ENCODE data around the gene ERO1A.
"Not testable (repeated sequence)": the region's sequence is repeated elsewhere in the genome, so short reads cannot be mapped to it uniquely, and the experiment has no call there.

The ERO1A gene

DNA sequence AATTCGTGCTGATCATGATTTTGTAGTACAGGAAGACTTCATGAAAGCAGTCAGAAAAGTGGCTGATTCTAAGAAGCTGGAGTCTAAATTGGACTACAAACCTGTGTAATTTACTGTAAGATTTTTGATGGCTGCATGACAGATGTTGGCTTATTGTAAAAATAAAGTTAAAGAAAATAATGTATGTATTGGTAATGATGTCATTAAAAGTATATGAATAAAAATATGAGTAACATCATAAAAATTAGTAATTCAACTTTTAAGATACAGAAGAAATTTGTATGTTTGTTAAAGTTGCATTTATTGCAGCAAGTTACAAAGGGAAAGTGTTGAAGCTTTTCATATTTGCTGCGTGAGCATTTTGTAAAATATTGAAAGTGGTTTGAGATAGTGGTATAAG is 32.2 kb upstream of the ERO1A start:
- DNase-seq (ENCODE audit: low read depth, low spot score); H3K36me3 ChIP-seq (ENCODE audit: control insufficient read depth, insufficient read depth, low read length); H3K27me3 ChIP-seq (ENCODE audit: control insufficient read depth, insufficient read depth, low read length); H3K9me3 ChIP-seq (ENCODE audit: control insufficient read depth, insufficient read depth, low read length); H3K4me3 ChIP-seq (ENCODE audit: low read length); H3K27ac ChIP-seq (ENCODE audit: low read length); H3K4me1 ChIP-seq (ENCODE audit: control insufficient read depth, insufficient read depth, low read length): not testable (repeated sequence)
- WGBS (ENCODE audit: insufficient coverage, insufficient read length) = no CpG with 5 or more reads among the region's 2 CpGs

DNA sequence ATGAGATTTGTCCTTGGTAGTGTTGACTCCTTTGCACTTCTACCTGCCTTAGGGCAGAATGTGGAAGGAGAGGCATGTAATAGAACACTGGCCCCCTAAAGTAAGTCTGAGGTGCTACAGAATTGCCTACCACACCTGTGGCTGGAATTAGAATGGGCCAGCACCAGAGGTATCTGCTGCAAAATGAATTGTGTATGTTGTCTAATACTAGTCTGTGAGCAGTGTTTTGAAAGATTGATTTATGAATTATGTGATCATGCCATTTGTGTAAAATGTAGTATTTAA is 28.9 kb upstream of the ERO1A start:
- Histone ChIP-seq H3K4me1 (ENCODE audit: control insufficient read depth, insufficient read depth, low read length) (peaks cover 1% of the 10 kb centered on the region; the same call in 1 of the 2 replicates), H3K27me3 (ENCODE audit: control insufficient read depth, insufficient read depth, low read length) (no peaks in the 10 kb centered on the region), H3K27ac (ENCODE audit: low read length) (no peak overlapping the region), H3K9me3 (ENCODE audit: control insufficient read depth, insufficient read depth, low read length) (no peaks in the 10 kb centered on the region), H3K36me3 (ENCODE audit: control insufficient read depth, insufficient read depth, low read length) (peaks cover 9% of the 10 kb centered on the region; the same call in 1 of the 2 replicates), H3K4me3 (ENCODE audit: low read length) (no peak overlapping the region)
- no peak for DNase-seq (ENCODE audit: low read depth, low spot score)

DNA sequence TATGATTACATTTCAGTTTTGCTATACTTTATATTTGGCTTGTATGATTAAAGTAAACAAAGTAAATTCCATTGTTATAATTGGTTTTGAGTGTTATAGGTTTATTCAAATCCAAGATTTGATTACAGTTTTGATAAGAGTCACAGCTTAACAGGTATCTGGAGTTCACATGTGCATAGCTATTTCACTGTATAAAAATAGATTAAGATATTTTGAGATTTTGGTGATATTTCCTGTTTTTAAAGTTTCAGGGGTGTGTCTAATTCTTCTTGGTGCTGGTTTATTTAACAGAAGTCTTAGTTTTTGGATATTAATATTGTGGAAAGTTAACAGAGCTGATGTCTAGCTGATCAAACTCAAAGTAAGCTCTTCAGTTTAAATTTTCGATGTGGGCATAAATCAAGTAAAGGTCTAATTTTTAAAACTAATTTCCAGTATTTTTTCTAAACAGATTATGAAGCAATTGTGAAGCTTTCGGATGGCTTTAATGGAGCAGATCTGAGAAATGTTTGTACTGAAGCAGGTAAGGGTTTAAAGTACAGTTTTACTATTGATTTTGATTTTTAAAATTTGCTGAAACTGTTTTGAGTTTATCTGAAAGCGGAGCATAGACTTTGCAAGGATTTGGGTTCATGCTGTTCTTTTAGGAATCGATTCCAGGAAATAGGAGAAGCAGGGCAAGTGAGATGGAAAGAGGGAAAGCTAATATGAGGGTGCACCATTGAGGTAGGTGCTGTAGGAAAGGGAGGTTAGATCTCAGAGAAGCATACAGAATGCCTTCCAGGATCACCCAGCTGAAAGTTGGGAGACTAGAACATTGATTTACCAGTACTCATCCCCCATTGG is 28.4 kb upstream of the ERO1A start:
- Histone ChIP-seq H3K27me3 (ENCODE audit: control insufficient read depth, insufficient read depth, low read length) (no peaks in the 10 kb centered on the region), H3K4me1 (ENCODE audit: control insufficient read depth, insufficient read depth, low read length) (no peaks in the 10 kb centered on the region), H3K36me3 (ENCODE audit: control insufficient read depth, insufficient read depth, low read length) (peaks cover 9% of the 10 kb centered on the region; the same call in 1 of the 2 replicates), H3K4me3 (ENCODE audit: low read length) (no peak overlapping the region), H3K27ac (ENCODE audit: low read length) (no peak overlapping the region), H3K9me3 (ENCODE audit: control insufficient read depth, insufficient read depth, low read length) (no peaks in the 10 kb centered on the region)
- WGBS (ENCODE audit: insufficient coverage, insufficient read length) = no CpG with 5 or more reads among the region's 4 CpGs
- no peak for DNase-seq (ENCODE audit: low read depth, low spot score)

DNA sequence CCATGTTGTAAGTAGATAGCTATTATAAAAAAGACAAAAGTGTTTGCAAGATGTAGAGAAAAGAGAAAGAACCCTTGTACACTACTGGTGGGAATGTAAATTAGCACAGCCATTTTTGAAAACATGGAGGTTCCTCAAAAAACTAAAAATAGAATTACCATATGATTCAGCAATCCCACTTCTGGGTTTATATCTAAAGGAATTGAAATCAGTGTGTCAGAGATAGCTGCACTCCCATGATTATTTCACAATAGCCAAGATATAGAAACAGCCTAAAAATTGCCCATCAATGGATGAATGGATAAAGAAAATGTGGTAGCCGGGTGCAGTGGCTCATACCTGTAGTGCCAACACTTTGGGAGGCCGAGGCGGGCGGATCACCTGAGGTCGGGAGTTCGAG is 20.8 kb upstream of the ERO1A start:
- Histone ChIP-seq H3K4me1 (ENCODE audit: control insufficient read depth, insufficient read depth, low read length) (no peaks in the 10 kb centered on the region), H3K27me3 (ENCODE audit: control insufficient read depth, insufficient read depth, low read length) (no peaks in the 10 kb centered on the region), H3K9me3 (ENCODE audit: control insufficient read depth, insufficient read depth, low read length) (no peaks in the 10 kb centered on the region), H3K36me3 (ENCODE audit: control insufficient read depth, insufficient read depth, low read length) (peaks cover 17% of the 10 kb centered on the region; the same call in 1 of the 2 replicates), H3K4me3 (ENCODE audit: low read length) (no peak overlapping the region), H3K27ac (ENCODE audit: low read length) (no peak overlapping the region)
- no CpG with 5 or more reads among the region's 6 CpGs for WGBS (ENCODE audit: insufficient coverage, insufficient read length)
- DNase-seq (ENCODE audit: low read depth, low spot score) = no peak

DNA sequence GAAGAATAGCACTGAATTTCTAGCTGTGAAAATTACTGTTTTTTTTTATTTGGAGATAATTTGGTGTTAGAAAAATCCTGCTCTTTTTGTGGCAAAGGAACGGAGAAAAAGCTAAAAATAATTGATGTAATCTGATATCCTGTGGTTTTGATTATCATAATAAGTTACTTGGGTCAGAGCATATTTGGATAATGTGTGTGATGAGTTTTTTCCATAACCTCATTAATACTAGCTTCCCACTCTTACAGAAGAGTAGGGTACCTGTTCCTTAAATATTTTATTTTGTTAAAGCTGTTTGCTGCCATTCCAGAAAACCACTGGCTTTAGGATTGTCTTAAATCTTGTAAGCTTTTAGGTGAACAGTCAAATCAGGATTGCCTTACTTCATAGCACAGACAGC is 16.3 kb upstream of the ERO1A start:
- no peak for DNase-seq (ENCODE audit: low read depth, low spot score)
- Histone ChIP-seq H3K4me3 (ENCODE audit: low read length) (no peak overlapping the region), H3K36me3 (ENCODE audit: control insufficient read depth, insufficient read depth, low read length) (peaks cover 15% of the 10 kb centered on the region; the same call in 1 of the 2 replicates), H3K27me3 (ENCODE audit: control insufficient read depth, insufficient read depth, low read length) (no peaks in the 10 kb centered on the region), H3K4me1 (ENCODE audit: control insufficient read depth, insufficient read depth, low read length) (no peaks in the 10 kb centered on the region), H3K9me3 (ENCODE audit: control insufficient read depth, insufficient read depth, low read length) (no peaks in the 10 kb centered on the region), H3K27ac (ENCODE audit: low read length) (no peak overlapping the region)
- WGBS (ENCODE audit: insufficient coverage, insufficient read length) = no CpG with 5 or more reads among the region's 1 CpG

DNA sequence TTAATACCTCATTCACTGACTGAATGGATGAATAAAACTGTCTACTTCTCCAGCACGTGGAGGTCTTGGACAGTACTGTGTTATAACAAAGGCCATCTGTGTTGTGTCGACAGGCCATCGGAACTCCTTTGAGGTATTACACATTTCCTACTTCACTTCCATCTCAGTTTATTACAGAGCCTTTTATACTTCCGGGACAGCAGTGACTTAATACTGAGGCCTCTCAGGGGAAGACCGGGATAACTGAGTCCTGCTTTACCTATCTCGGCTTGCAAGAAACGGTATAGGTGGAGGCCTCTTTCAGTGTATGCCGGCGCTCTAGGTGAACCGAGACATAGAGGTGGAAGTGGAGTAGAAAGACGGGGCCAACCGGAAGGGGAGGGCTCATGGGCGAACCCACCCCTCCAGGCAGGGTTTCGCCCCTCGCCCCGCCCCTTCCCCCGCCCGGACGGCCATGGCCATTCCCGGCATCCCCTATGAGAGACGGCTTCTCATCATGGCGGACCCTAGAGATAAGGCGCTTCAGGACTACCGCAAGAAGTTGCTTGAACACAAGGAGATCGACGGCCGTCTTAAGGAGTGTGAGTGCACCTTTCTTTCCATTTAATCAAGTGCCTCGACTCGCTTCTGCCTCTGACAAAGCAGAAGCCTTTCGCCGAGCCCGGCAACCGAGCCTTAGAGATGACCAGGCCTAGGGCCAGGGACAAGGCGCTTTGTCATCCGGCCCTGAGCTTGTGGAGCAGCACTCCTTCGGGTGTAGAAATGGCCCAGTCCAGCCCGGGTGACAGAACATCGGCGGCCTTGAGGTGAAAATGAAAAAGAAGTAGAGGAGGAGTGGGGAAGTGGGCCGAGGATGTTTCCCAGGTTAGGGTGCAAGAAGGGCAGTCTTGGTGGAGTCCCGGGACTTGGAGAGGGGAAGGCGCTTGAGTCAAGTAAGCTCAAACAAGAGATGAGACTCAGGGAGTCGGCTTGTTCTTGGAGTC is 11.7 kb upstream of the ERO1A start, which contains the start of gene PSMC6:
PSMC6 (plus strand) TSS at position 477 of the 983 bp plus-strand sequence; CDS start at position 497, 20 bp downstream.
- Histone ChIP-seq H3K4me3 (ENCODE audit: low read length) (peak within 1 kb of the TSS; percentile 60), H3K27me3 (ENCODE audit: control insufficient read depth, insufficient read depth, low read length) (no peaks in the 10 kb centered on the region), H3K4me1 (ENCODE audit: control insufficient read depth, insufficient read depth, low read length) (no peaks in the 10 kb centered on the region), H3K9me3 (ENCODE audit: control insufficient read depth, insufficient read depth, low read length) (no peaks in the 10 kb centered on the region), H3K36me3 (ENCODE audit: control insufficient read depth, insufficient read depth, low read length) (peaks cover under 1% of the 10 kb centered on the region; the same call in 1 of the 2 replicates), H3K27ac (ENCODE audit: low read length) (no peak within 1 kb of the TSS)
- no CpG with 5 or more reads among the region's 43 CpGs for WGBS (ENCODE audit: insufficient coverage, insufficient read length)
- DNase-seq (ENCODE audit: low read depth, low spot score) = peak; percentile 71

DNA sequence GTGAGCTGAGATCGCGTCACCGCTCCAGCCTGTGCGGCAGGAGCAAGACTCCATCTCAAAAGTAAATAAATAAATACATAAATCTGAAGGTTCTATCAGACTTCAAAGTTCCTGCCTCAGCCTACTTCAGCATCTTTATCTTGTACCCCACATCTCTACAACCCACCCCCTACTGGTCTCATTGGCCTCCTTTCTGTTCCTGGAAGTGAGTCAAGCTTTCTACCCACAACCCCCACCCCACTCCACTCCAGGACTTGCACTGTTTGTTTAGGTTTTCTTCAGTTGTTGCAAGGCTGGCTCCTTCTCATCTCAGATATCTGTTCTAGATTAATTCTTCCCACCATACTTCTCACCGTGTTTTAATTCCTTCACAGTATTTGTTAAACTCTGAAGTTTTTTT is 10.9 kb upstream of the ERO1A start:
- H3K4me3 ChIP-seq (ENCODE audit: low read length) = no peak overlapping the region
- H3K4me1 ChIP-seq (ENCODE audit: control insufficient read depth, insufficient read depth, low read length) = no peaks in the 10 kb centered on the region
- no peaks in the 10 kb centered on the region; the same call in 1 of the 2 replicates for H3K36me3 ChIP-seq (ENCODE audit: control insufficient read depth, insufficient read depth, low read length)
- no peak for DNase-seq (ENCODE audit: low read depth, low spot score)
- no peak overlapping the region for H3K27ac ChIP-seq (ENCODE audit: low read length)
- H3K9me3 ChIP-seq (ENCODE audit: control insufficient read depth, insufficient read depth, low read length) = no peaks in the 10 kb centered on the region
- no peaks in the 10 kb centered on the region for H3K27me3 ChIP-seq (ENCODE audit: control insufficient read depth, insufficient read depth, low read length)
- no CpG with 5 or more reads among the region's 5 CpGs for WGBS (ENCODE audit: insufficient coverage, insufficient read length)

DNA sequence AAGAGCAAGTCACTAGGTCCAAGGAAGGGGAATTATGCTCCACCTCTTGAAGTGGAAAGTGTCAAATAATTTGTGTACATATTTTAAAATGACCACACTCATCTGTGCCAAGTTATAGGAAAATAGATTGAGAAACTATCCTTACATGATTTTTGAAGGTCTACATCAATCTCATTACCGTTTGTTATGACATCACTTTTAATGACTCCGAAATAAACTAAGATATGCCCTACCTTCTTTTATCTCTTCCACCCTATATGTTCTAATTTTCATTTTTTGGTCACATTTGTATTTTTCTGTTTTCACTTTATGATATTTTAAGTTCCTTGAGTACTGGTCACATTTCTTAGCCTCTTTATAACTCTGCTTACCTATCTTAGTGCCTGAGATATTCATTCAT is 8.3 kb upstream of the ERO1A start:
- Histone ChIP-seq H3K4me1 (ENCODE audit: control insufficient read depth, insufficient read depth, low read length) (no peaks in the 10 kb centered on the region), H3K27ac (ENCODE audit: low read length) (no peak overlapping the region), H3K9me3 (ENCODE audit: control insufficient read depth, insufficient read depth, low read length) (no peaks in the 10 kb centered on the region), H3K27me3 (ENCODE audit: control insufficient read depth, insufficient read depth, low read length) (no peaks in the 10 kb centered on the region), H3K36me3 (ENCODE audit: control insufficient read depth, insufficient read depth, low read length) (no peaks in the 10 kb centered on the region), H3K4me3 (ENCODE audit: low read length) (no peak overlapping the region)
- DNase-seq (ENCODE audit: low read depth, low spot score) = no peak
- no CpG with 5 or more reads among the region's 2 CpGs for WGBS (ENCODE audit: insufficient coverage, insufficient read length)

DNA sequence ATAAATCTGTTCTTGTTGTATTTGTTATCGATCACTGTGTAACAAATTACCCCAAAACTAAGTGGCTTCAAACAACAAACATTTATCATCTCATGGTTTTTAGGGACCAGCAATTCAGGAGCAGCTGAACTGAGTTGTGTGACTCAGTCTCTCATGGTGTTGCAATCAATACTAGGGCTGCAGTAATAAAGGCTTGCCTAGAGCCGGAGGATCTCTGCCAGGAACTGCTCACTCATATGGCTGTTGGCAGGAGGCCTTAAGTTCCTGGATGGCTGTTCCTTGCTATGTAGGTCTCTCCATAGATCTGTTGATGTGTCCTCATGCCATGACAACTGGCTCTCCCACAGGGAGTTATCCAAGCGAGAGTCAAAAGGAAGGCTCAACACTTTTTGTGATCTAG is 7.9 kb upstream of the ERO1A start:
- H3K27ac ChIP-seq (ENCODE audit: low read length) = no peak overlapping the region
- no peaks in the 10 kb centered on the region for H3K9me3 ChIP-seq (ENCODE audit: control insufficient read depth, insufficient read depth, low read length)
- WGBS (ENCODE audit: insufficient coverage, insufficient read length) = no CpG with 5 or more reads among the region's 3 CpGs
- no peak overlapping the region for H3K4me3 ChIP-seq (ENCODE audit: low read length)
- no peaks in the 10 kb centered on the region for H3K27me3 ChIP-seq (ENCODE audit: control insufficient read depth, insufficient read depth, low read length)
- DNase-seq (ENCODE audit: low read depth, low spot score) = no peak
- no peaks in the 10 kb centered on the region for H3K4me1 ChIP-seq (ENCODE audit: control insufficient read depth, insufficient read depth, low read length)
- H3K36me3 ChIP-seq (ENCODE audit: control insufficient read depth, insufficient read depth, low read length) = no peaks in the 10 kb centered on the region

DNA sequence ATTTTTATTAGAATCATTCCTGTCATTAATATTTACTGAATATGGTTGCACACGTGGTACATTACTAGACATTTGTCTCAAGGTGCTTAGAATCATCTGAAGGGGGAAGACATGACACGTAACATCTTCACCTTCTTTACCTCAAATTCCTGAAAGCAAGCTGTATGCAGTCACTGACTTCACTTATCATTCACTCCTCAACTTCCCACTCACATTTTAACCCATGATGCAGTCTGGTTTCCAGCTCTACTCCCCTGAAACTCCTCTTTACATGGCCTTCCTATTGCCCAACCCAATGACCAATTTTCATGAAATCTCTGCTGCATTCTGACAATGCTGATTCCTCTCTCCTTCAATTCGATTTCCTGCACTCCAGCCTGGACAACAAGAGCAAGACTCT is 5.9 kb upstream of the ERO1A start:
- H3K36me3 ChIP-seq (ENCODE audit: control insufficient read depth, insufficient read depth, low read length) = no peaks in the 10 kb centered on the region
- H3K27me3 ChIP-seq (ENCODE audit: control insufficient read depth, insufficient read depth, low read length) = no peaks in the 10 kb centered on the region
- DNase-seq (ENCODE audit: low read depth, low spot score) = no peak
- WGBS (ENCODE audit: insufficient coverage, insufficient read length) = no CpG with 5 or more reads among the region's 3 CpGs
- no peaks in the 10 kb centered on the region for H3K9me3 ChIP-seq (ENCODE audit: control insufficient read depth, insufficient read depth, low read length)
- no peaks in the 10 kb centered on the region for H3K4me1 ChIP-seq (ENCODE audit: control insufficient read depth, insufficient read depth, low read length)
- no peak overlapping the region for H3K4me3 ChIP-seq (ENCODE audit: low read length)
- H3K27ac ChIP-seq (ENCODE audit: low read length) = no peak overlapping the region

Data from iPS DF 6.9 (cell line).